Prostate gland (tissue), 2 donors: Measurements from ENCODE around the gene MITF.

ENCODE experiments used
- POLR2A ChIP-seq: fragments of 450-650 bp; IDR thresholded peaks from one replicate; pipeline ENCODE4 v1.6.1; 2016; ENCODE audit warnings: antibody characterized with exemption, mild to moderate bottlenecking
- POLR2AphosphoS5 ChIP-seq: sonication (generic); formaldehyde crosslinking; IDR thresholded peaks from one replicate; pipeline ENCODE4 v1.6.1; 2017; ENCODE audit warnings: antibody characterized with exemption
- TF ChIP-seq, protein P1 (sequence below), 4 experiments: fragments of 200-600 bp in 2 of 4; fragments of 450-650 bp in 2 of 4; sonication (generic) in 2 of 4; IDR thresholded peaks; 1 replicate in 3 of 4; 2 replicates in 1 of 4; pipeline ENCODE4 v1.5.1; 2016 to 2019; ENCODE audit warnings: antibody characterized with exemption in 4 of 4, mild to moderate bottlenecking in 2 of 4, moderate library complexity in 2 of 4

DNA sequence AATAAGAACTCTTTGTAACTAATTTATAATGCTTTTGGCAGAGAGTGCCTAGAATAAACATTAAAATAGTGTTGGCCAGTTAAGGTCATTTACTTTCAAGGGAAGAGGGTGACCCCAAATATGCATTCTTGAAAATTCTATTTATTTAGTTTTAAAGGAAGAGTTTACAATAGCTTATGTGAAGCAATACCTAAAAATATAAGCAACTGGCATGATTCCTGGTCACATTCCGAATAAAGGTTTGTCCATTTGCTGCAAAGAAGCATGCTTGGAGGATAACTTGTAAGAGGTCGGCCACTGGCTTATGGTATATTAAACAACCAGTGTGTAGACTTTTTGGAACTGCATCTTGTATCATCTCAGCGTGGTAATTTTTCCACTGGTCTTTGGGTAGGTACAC lies 10.2 kb downstream of the MITF start:
- TF ChIP-seq, protein P1, sequence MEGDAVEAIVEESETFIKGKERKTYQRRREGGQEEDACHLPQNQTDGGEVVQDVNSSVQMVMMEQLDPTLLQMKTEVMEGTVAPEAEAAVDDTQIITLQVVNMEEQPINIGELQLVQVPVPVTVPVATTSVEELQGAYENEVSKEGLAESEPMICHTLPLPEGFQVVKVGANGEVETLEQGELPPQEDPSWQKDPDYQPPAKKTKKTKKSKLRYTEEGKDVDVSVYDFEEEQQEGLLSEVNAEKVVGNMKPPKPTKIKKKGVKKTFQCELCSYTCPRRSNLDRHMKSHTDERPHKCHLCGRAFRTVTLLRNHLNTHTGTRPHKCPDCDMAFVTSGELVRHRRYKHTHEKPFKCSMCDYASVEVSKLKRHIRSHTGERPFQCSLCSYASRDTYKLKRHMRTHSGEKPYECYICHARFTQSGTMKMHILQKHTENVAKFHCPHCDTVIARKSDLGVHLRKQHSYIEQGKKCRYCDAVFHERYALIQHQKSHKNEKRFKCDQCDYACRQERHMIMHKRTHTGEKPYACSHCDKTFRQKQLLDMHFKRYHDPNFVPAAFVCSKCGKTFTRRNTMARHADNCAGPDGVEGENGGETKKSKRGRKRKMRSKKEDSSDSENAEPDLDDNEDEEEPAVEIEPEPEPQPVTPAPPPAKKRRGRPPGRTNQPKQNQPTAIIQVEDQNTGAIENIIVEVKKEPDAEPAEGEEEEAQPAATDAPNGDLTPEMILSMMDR (IDR thresholded peaks at IDR 0.05), result no peak
- TF ChIP-seq POLR2A (no peak), POLR2AphosphoS5 (no peak)
